Mesenchymal stem cell (in vitro differentiated cells and primary cell): Measurements from ENCODE around the gene BCL2L1.

ENCODE experiments used
- DNase-seq: peaks from one replicate; pipeline ENCODE4 v3.0.0-alpha.2; 2013
- H2AFZ ChIP-seq: one replicate; pipeline ENCODE4 v1.6.1; 2013; ENCODE audit warnings: low read depth, mild to moderate bottlenecking, control low read depth, inconsistent platforms, low read length, moderate library complexity
- H2AK5ac ChIP-seq: 2 replicates; pipeline ENCODE4 v1.6.1; 2013; ENCODE audit warnings: low read length, moderate library complexity, mild to moderate bottlenecking, inconsistent platforms; ENCODE audit not compliant: severe bottlenecking
- H2BK120ac ChIP-seq: one replicate; pipeline ENCODE4 v1.6.1; 2013; ENCODE audit warnings: low read depth, mild to moderate bottlenecking, inconsistent platforms, low read length, moderate library complexity
- H2BK12ac ChIP-seq, 2 experiments: one replicate each; pipeline ENCODE4 v1.6.1; 2013; ENCODE audit warnings: inconsistent platforms in 2 of 2, low read length in 2 of 2, mild to moderate bottlenecking in 2 of 2, moderate library complexity in 2 of 2, control low read depth in 1 of 2
- H2BK15ac ChIP-seq: one replicate; pipeline ENCODE4 v1.6.1; 2013; ENCODE audit warnings: mild to moderate bottlenecking, low read depth, inconsistent platforms; ENCODE audit not compliant: poor library complexity, severe bottlenecking
- H2BK5ac ChIP-seq: 2 replicates; pipeline ENCODE4 v1.6.1; 2013; ENCODE audit warnings: low read depth, mild to moderate bottlenecking, low read length, control low read depth, inconsistent platforms; ENCODE audit not compliant: poor library complexity, severe bottlenecking
- H3K14ac ChIP-seq, 2 experiments: one replicate each; pipeline ENCODE4 v1.6.1; 2013; ENCODE audit warnings: inconsistent platforms in 2 of 2, low read length in 2 of 2, control low read depth in 1 of 2, mild to moderate bottlenecking in 1 of 2, moderate library complexity in 1 of 2
- H3K18ac ChIP-seq, 2 experiments: one replicate each; pipeline ENCODE4 v1.6.1; 2013; ENCODE audit warnings: inconsistent platforms in 2 of 2, low read length in 2 of 2, control low read depth in 1 of 2, low read depth in 1 of 2, mild to moderate bottlenecking in 1 of 2
- H3K23ac ChIP-seq, 2 experiments: one replicate each; pipeline ENCODE4 v1.6.1; 2013; ENCODE audit warnings: inconsistent platforms in 2 of 2, low read length in 2 of 2, mild to moderate bottlenecking in 2 of 2, moderate library complexity in 2 of 2, control low read depth in 1 of 2
- H3K27ac ChIP-seq: 2 replicates; pipeline ENCODE4 v1.5.1; 2013; ENCODE audit warnings: mild to moderate bottlenecking, moderate library complexity, low read length, control low read depth, inconsistent platforms; ENCODE audit not compliant: poor library complexity, severe bottlenecking
- H3K27me3 ChIP-seq, 2 experiments: 2 replicates each; pipeline versions ENCODE4 v1.6.1 to v1.7.0; 2013; ENCODE audit warnings: low read length in 2 of 2, mild to moderate bottlenecking in 2 of 2, moderate library complexity in 2 of 2, control low read depth in 1 of 2, inconsistent platforms in 1 of 2; ENCODE audit not compliant: control insufficient read depth in 1 of 2, insufficient read depth in 1 of 2
- H3K36me3 ChIP-seq, 2 experiments: 2 replicates each; pipeline versions ENCODE4 v1.6.1 to v1.7.0; 2013; ENCODE audit warnings: low read length in 2 of 2, control low read depth in 1 of 2, inconsistent platforms in 1 of 2, low read depth in 1 of 2, mild to moderate bottlenecking in 1 of 2; ENCODE audit not compliant: insufficient read depth in 2 of 2, control insufficient read depth in 1 of 2
- H3K4ac ChIP-seq, 2 experiments: one replicate each; pipeline ENCODE4 v1.6.1; 2013; ENCODE audit warnings: inconsistent platforms in 2 of 2, low read length in 2 of 2, mild to moderate bottlenecking in 2 of 2, moderate library complexity in 2 of 2, control low read depth in 1 of 2, low read depth in 1 of 2
- H3K4me1 ChIP-seq: 2 replicates; pipeline ENCODE4 v1.6.1; 2013; ENCODE audit warnings: low read depth, low read length, control low read depth; ENCODE audit not compliant: control insufficient read depth, insufficient read depth
- H3K4me2 ChIP-seq: 2 replicates; pipeline ENCODE4 v1.6.1; 2013; ENCODE audit warnings: low read length, mild to moderate bottlenecking, inconsistent platforms; ENCODE audit not compliant: poor library complexity, severe bottlenecking
- H3K4me3 ChIP-seq, 2 experiments: 2 replicates each; pipeline versions ENCODE4 v1.5.1 to v1.7.0; 2013; ENCODE audit warnings: low read length in 2 of 2, mild to moderate bottlenecking in 2 of 2, control low read depth in 1 of 2, low read depth in 1 of 2; ENCODE audit not compliant: insufficient read depth in 1 of 2
- H3K79me1 ChIP-seq: replicated peaks from 2 replicates; pipeline ENCODE4 v1.6.1; 2013; ENCODE audit warnings: mild to moderate bottlenecking, control low read depth, low read length, inconsistent platforms; ENCODE audit not compliant: poor library complexity, severe bottlenecking
- H3K9ac ChIP-seq: 2 replicates; pipeline ENCODE4 v1.7.0; 2013; ENCODE audit warnings: mild to moderate bottlenecking, low read length, moderate library complexity
- H3K9me3 ChIP-seq: 2 replicates; pipeline ENCODE4 v1.7.0; 2013; ENCODE audit warnings: mild to moderate bottlenecking, low read length; ENCODE audit not compliant: control insufficient read depth
- H4K8ac ChIP-seq: one replicate; pipeline ENCODE4 v1.6.1; 2013; ENCODE audit warnings: inconsistent platforms, mild to moderate bottlenecking, low read length, moderate library complexity
- H4K91ac ChIP-seq: one replicate; pipeline ENCODE4 v1.6.1; 2013; ENCODE audit warnings: mild to moderate bottlenecking, low read length, inconsistent platforms
- WGBS: methylation state at CpG from one replicate; pipeline ENCODE4 v1.1.7; 2013; ENCODE audit warnings: mixed read lengths; 5-methylcytosine and 5-hydroxymethylcytosine counted together

Gene BCL2L1

DNA sequence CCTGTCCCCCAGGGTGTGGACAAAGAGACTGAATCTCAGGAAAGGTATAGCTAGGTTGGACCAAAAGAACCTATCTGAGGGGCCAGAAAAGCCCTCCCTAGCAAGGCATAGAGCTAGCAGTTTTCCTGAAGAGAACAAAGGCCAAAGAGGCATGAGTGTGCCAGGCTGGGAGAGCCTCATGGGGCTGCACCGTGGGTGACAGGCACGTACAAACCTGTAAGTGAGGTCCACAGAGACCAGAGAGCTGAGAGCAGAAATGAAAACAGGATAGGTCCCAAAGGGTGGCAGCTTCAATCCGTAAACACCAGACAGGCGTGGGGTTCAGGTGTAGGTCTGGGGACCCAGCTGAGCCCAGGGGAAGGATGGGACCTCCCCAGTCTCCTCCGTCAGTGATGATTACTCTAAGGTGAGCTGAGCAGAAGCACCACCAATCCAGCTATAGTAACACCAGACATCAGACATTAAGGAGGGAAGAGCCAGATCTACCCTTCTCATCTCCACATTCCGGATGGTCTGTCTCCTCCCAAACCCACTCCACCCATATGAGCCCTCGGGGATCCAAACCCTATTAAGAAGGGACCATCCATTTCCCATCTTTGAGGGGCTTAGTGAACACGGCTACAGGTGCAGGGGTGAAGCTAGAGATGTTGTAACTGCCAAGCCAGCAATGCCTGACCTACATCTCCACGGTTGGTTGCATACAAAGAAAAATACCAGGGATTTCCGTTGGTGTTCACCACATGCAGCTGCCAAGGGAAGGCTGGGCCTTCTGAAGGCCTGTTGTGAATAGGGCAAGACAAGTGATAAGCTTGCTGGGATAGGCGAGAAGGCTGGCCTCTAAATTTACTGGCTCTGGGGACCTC lies 38.3 kb downstream of the BCL2L1 start:
- Histone ChIP-seq H3K27ac (peak overlapping the region; percentile 21), H3K79me1 (no peaks in the 10 kb centered on the region), H2BK12ac (peak overlapping the region in 1 of 2 experiments; percentile 0), H3K4me3 (no peak overlapping the region), H3K36me3 (peaks cover 49 to 87% of the 10 kb centered on the region in 2 experiments), H3K14ac (no peak overlapping the region), H2BK5ac (no peak overlapping the region), H3K18ac (no peak overlapping the region), H2BK120ac (no peak overlapping the region), H3K9me3 (no peaks in the 10 kb centered on the region), H3K23ac (peak overlapping the region in 1 of 2 experiments; percentile 60), H4K91ac (no peak overlapping the region), H3K27me3 (no peaks in the 10 kb centered on the region), H2AK5ac (peak overlapping the region; percentile 40), H2AFZ (no peak overlapping the region), H3K4me2 (no peak overlapping the region), H3K4me1 (peaks cover 26% of the 10 kb centered on the region), H3K4ac (no peak overlapping the region), H3K9ac (no peak overlapping the region), H4K8ac (peak overlapping the region; percentile 78), H2BK15ac (no peak overlapping the region)
- WGBS, result 96% methylated on average over 10 of the region's 11 CpGs
- no peak for DNase-seq

DNA sequence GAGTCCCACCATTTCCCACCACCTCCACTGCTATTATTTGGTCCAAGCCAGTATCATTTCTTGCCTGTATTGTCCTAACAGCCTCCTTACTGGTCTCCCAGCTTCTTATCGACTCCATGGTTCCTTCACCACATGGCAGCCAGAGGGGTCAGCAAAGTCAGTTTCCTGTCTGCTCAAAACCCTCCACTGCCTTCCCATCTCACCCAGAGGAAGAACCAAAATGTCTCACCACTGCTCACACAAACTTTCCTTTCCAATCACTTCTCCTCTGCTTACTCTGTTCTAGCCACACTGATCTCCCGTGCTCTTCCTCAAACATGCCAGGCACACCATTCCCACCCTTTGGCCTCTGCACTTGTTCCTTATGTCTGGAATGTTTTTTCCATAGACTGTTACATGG lies 39.7 kb downstream of the BCL2L1 start:
- Histone ChIP-seq H3K9ac (peak overlapping the region; percentile 23), H3K36me3 (peaks cover 53 to 90% of the 10 kb centered on the region in 2 experiments)

DNA sequence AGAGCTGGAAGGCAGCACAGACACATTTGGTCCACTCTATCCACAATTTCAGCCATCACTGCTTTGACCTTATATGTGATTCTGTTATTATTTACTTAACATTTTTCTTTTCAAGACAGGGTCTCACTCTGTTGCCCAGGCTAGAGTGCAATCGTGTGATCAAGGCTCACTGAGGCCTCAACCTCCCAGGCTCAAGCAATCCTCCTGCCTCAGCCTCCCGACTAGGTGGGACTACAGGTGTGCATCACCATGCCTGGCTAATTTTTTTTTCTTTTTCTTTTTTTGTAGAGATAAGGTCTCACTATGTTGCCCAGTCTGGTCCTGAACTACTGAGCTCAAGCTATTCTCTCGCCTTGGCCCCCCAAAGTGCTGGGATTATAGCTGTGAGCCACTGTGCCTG lies 40.3 kb downstream of the BCL2L1 start:
- Histone ChIP-seq H2BK15ac (no peak overlapping the region), H3K23ac (no peak overlapping the region), H3K4me3 (no peak overlapping the region), H3K36me3 (peaks cover 56 to 91% of the 10 kb centered on the region in 2 experiments), H3K79me1 (no peaks in the 10 kb centered on the region), H4K91ac (no peak overlapping the region), H2AFZ (no peak overlapping the region), H2BK120ac (no peak overlapping the region), H4K8ac (no peak overlapping the region), H3K9ac (peak overlapping the region; percentile 16), H2BK5ac (no peak overlapping the region), H3K27me3 (no peaks in the 10 kb centered on the region), H3K4me1 (peaks cover 43% of the 10 kb centered on the region), H3K4ac (no peak overlapping the region), H3K18ac (no peak overlapping the region), H3K27ac (no peak overlapping the region), H2BK12ac (no peak overlapping the region), H2AK5ac (peak overlapping the region; percentile 21), H3K9me3 (no peaks in the 10 kb centered on the region), H3K14ac (no peak overlapping the region), H3K4me2 (no peak overlapping the region)
- DNase-seq, result no peak
- WGBS, result 100% methylated on average over 3 of the region's 3 CpGs

More for the DNA sequence above, 39.7 kb downstream of the BCL2L1 start:
- no peak overlapping the region for H3K18ac ChIP-seq
- H2BK5ac ChIP-seq, result no peak overlapping the region
- no peak overlapping the region for H2BK15ac ChIP-seq
- DNase-seq, result no peak
- H3K4me3 ChIP-seq, result no peak overlapping the region
- no peak overlapping the region for H2BK12ac ChIP-seq
- no peak overlapping the region for H2BK120ac ChIP-seq
- no peak overlapping the region for H4K8ac ChIP-seq
- no peak overlapping the region for H2AFZ ChIP-seq
- H3K27me3 ChIP-seq, result no peaks in the 10 kb centered on the region
- no peak overlapping the region for H3K4ac ChIP-seq
- peaks cover 38% of the 10 kb centered on the region for H3K4me1 ChIP-seq
- no peak overlapping the region for H3K14ac ChIP-seq
- no peak overlapping the region for H3K23ac ChIP-seq
- WGBS, result 94% methylated on average over 2 of the region's 2 CpGs
- no peak overlapping the region for H2AK5ac ChIP-seq
- peak overlapping the region; percentile 3 for H3K27ac ChIP-seq
- H3K79me1 ChIP-seq, result no peaks in the 10 kb centered on the region
- no peaks in the 10 kb centered on the region for H3K9me3 ChIP-seq
- no peak overlapping the region for H3K4me2 ChIP-seq
- no peak overlapping the region for H4K91ac ChIP-seq

DNA sequence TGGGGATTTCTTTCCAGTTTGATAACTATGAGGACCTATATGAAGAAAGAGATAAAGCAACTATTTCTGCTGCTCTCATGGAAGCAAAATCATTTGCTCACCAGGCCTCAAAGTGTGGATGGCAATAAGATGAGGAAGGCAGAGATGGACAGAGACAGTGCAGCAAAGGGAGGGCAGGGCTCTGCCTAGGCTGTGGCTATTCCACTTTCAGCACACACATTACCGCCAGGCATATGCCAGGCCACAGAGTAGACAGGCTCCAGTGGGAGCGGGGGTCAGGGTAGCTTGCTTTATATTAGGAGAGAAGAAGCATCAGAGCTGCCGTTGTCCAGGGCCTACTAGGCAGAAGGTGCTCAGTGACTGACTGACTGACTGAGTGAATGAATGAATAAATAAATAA lies 40.9 kb downstream of the BCL2L1 start:
- WGBS, result 96% methylated on average over 3 of the region's 3 CpGs
- peak overlapping the region in 1 of 2 experiments; percentile 69 for H3K14ac ChIP-seq

More for the DNA sequence above, 40.9 kb downstream of the BCL2L1 start:
- H3K79me1 ChIP-seq, result no peaks in the 10 kb centered on the region
- H2BK15ac ChIP-seq, result no peak overlapping the region
- peaks cover 43% of the 10 kb centered on the region for H3K4me1 ChIP-seq
- no peak overlapping the region for H3K23ac ChIP-seq
- no peak overlapping the region for H2AFZ ChIP-seq
- H3K9me3 ChIP-seq, result no peaks in the 10 kb centered on the region
- peak overlapping the region in 1 of 2 experiments; percentile 19 for H3K4ac ChIP-seq
- no peaks in the 10 kb centered on the region for H3K27me3 ChIP-seq
- no peak overlapping the region for H3K4me2 ChIP-seq
- H3K18ac ChIP-seq, result peak overlapping the region in 1 of 2 experiments; percentile 55
- DNase-seq, result no peak
- peak overlapping the region; percentile 61 for H2AK5ac ChIP-seq
- H2BK120ac ChIP-seq, result no peak overlapping the region
- peak overlapping the region; percentile 30 for H4K8ac ChIP-seq
- peak overlapping the region; percentile 46 for H3K27ac ChIP-seq
- H2BK12ac ChIP-seq, result peak overlapping the region; percentile 14 to 49
- H2BK5ac ChIP-seq, result no peak overlapping the region
- H3K9ac ChIP-seq, result peak overlapping the region; percentile 16
- peaks cover 50 to 88% of the 10 kb centered on the region in 2 experiments for H3K36me3 ChIP-seq
- no peak overlapping the region for H3K4me3 ChIP-seq
- H4K91ac ChIP-seq, result no peak overlapping the region
